Left ventricle myocardium superior (tissue), 1 donor: ENCODE data around the gene ENOPH1. TPM values are rescaled to one million over a fixed set of nuclear protein-coding genes. Genes with fewer than 3 reads are reported as not detected.

Source experiments
- ATAC-seq: fragments of 200-7000 bp; cut with Tn5 transposase; one replicate; pipeline ENCODE4 v1.9.1; 2020; ENCODE audit warnings: mild to moderate bottlenecking, moderate library complexity
- DNase-seq: peaks from one replicate; pipeline ENCODE4 v3.0.0-alpha.2; 2020
- intact Hi-C: fragments of 100-400 bp; cut with micrococcal nuclease; formaldehyde crosslinking; loops from one replicate; pipeline ENCODE4 v1.11.0; 2022
- total RNA-seq: library from RNA; stranded (reverse); fragmentation: NEBNext Ultra II Directional; extraction: Animal tissue kit (Norgen Biotek cat#: 25700); gene quantifications from one replicate; pipeline ENCODE4 v1.2.1, GENCODE V29; 2021
- donor health status: DM: no; HTN: yes; CAD: no; lungs with severe emphysema.

Gene ENOPH1
- total RNA-seq, 1 donor from 2014 or later, result 14.5 TPM

DNA sequence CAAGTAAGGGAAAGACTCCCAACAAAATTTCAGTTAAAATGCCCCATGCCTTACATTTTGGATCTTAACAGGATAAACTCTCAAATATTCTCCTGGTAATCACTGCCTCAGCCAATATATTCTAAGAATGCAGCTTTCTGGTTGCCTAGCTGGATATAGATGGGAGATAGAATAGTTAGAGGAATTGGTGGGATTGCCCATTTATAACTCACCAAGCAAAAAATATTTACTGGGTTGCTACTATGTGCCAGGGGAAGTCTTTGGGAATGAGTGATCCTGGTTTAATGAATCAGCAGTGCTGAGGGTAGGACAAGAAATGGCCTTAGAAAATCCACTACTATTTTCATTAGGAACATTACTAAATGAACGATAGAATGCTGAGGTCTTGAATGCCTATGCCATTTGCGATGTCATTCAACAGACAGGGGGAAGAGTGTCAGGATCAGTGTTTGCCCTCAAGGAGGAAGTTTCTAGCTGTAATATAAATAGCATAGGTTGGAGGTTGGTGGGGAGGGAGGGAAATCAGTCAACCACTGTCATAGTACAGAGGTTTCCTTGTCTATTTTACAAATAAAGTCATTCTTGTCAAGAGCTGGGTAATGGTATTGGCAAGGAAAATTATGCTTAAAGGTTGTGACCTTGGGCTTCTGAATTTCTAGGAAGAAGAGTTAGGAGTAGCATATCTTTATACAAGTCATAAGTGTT lies 63.5 kb downstream of the ENOPH1 start:
- ATAC-seq (no peak), DNase-seq (no peak)
- intact Hi-C loops, result no loop called here

DNA sequence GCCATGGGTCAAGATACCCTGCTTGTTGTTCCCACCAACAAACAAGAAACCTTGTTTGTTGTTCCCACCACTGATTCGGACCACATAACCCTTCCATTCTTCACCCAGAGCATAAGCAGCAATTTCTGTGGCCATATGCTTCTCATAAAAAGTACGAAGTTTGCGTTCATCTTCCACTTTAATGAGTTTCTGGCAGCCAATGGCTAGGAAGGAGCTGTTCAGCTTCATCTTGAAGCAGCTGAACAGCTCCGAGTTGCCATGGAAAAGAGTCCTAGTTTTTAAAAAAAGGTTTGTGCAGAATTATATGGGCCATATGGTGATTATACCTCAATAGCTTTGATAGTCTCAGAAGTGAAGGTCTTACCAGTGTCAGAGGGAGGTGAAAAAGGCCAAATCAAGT lies 65.3 kb downstream of the ENOPH1 start:
- intact Hi-C loops, result no loop called here
- DNase-seq, result no peak
- no peak for ATAC-seq

DNA sequence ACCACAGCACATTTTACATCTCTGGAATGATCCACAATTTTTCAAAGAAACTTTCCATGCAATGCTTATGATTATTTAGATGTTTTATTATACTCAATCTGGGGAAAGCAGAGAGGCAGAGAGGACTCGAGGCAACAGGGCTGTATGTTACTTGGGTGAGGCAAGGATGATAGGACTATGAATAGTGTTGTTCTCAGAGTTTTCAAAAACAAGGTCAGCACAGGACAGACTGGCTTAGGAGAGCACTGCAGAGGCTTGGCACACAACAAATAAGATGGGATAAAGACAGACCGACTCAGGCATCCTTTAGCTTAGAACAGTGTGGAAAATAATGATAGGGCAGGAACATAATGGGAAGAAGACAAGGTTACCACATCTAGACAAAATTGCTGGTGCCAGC lies 66.0 kb downstream of the ENOPH1 start:
- peak; percentile 56 for ATAC-seq
- DNase-seq, result no peak
- intact Hi-C loops, result no loop called here

DNA sequence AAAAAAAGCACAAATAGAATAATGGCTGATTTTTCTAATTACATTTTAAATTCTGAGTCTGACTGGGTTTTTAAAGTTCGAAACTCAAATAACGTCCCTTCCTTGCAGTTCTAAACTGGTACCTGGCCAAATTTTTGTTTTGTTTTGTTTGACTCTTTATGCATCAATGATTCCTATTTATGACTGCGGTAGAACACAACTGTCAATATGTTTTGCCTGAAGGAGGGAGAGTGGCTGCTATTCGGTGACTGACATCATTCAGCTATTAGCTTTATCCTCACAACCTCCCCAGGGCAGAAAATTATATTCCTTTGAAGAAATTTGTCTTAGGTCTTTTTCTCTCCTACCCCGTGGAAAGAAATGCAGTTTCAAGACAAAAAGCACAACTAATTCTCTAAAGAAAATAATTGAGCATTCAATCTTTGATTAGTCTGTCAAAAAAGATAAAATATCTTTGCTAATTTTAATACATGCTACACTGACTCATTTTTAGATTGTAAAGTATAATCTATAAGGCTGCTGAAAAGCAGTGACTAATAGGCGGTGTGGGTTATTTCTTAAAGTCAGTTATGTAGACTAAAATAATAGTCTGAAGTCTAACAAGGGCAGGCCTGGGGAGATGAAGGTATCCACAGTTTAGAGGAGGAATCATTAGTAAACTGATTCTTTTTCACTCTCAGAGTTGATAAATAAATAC lies 69.5 kb downstream of the ENOPH1 start:
- no peak for DNase-seq
- ATAC-seq, result no peak
- intact Hi-C loops, result no loop called here

DNA sequence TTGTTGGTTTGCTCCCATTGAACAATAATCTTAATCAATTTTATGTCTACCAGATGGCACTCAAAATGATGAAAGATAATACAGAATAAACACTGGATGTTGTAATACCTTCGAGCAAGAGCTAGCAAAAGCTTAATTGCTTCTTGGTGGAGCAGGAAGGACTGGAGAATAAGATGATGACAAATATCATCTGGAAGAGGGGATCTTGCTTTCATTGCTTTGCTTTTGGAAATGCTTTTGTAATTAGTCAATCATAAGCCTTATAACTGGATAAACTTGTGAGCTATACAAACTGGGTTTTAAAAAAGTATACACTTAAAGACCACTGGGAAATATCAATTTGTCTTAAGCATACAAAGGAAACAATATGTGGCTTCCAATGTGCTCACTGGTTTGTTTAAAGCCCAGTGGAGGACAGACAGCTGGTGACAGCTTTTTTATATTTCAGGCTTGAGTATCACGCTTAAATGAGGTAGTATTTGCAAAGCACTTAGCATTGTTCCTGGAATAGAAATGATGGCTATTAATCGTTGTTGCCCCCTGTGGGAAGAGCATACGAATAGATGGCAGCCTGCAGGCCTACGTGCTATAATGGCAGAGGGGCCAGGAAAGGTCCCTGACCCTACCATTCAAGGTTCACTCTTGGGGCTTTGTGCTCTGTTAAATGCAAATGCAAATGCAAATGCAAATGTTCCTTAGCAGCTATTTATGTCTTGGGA lies 70.2 kb downstream of the ENOPH1 start:
- ATAC-seq (peak; percentile 48), DNase-seq (no peak)
- intact Hi-C loops, result no loop called here

DNA sequence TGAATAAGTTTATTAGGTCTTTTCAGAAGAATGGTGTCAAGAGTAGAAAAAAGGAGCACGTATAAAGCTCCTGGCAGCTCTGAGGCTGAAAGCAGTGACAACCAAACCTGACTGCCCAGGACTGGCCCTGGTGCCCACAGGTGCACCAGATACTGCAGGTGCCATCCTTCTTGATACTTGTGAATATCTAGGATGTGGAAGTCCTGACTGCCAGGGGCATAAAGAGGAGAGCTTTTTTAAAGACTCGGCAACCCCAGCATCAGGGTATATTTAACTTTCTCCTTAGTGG lies 70.7 kb downstream of the ENOPH1 start:
- DNase-seq, result no peak
- intact Hi-C loops, result no loop called here
- ATAC-seq, result no peak

DNA sequence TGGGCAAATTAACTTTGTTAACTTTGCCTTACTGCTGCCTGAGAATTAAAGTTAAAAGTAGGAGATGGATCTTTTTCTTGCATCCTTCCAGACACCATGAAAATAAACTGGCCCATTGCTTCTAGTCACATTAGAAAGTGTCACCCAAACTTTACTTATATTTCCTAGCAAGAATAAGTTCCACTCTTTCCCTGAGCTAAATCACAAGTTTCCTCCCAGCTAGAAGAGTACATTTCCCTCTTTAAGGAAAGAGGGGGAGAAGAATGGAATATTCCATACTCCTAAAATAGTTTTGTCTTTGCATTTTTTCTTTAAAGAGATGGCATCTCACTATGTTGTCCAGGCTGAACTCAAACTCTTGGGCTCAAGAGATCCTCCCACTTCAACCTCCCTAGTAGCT lies 77.6 kb downstream of the ENOPH1 start:
- ATAC-seq (no peak), DNase-seq (no peak)
- intact Hi-C loops, result no loop called here

DNA sequence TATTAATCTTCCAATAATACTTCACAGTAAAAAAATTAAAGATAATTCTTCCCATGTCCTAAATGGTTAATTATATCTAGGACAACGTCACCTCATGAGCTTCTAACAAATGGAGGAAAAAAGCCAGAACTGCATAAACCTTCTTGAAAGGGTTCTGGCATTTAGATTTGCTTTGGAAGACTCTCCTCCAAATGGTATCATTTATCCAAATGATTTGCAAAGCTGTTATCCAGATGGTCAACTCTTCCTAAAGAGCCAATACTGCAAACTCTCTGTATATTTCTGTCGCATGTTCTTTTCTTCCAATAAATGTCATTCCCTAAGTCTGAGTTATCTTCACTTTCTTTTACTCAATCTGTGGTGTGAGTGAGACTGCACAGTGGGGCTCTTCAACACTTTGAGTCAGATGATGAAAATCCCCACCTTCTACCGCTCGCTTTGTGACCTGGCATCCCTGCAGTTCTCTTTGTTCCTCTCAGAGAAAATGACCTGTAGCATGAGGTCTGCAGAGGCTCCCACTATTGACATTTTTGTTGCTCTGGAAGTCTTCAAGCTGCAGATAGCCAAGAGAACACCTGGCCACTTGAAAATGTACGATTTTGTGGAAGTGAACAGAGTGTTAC lies 78.5 kb downstream of the ENOPH1 start:
- ATAC-seq (no peak), DNase-seq (no peak)
- intact Hi-C loops, result no loop called here

DNA sequence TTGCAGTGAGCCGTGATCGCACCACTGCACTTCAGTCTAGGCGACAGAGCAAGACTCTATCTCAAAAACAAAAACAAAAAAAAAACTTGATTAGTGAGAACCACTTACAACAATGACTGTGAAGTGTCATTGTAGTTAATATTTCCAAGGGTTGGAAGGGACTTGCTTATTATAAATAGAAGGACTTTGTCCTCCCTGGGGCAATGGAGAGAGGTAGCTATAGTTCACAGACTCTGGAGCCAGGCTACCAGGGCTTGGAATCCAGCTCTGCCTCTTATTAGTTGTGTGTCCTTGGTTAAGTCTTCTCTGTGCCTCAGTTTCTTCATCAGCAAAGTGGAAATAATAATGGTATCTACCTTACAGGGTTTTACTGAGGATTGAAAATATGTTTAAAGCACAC lies 79.8 kb downstream of the ENOPH1 start:
- DNase-seq (no peak), ATAC-seq (no peak)
- intact Hi-C loops, result no loop called here

Other genes starting within 250 kb of the ENOPH1 start
- 113 TPM for gene HNRNPD, start 56.6 kb upstream of the ENOPH1 start, total RNA-seq
- 120 TPM for gene HNRNPDL, start 128 bp upstream of the ENOPH1 start, total RNA-seq
- gene TMEM150C, start 131.4 kb downstream of the ENOPH1 start, total RNA-seq, result 19.6 TPM